HG02973 (cell line): ENCODE results near the gene C9orf50.

ENCODE experiments used
- ATAC-seq: cut with Tn5 transposase; IDR thresholded peaks from one replicate; pipeline ENCODE4 v1.9.1; 2021; ENCODE audit warnings: moderate library complexity; ENCODE audit not compliant: unreplicated experiment

The C9orf50 gene

DNA sequence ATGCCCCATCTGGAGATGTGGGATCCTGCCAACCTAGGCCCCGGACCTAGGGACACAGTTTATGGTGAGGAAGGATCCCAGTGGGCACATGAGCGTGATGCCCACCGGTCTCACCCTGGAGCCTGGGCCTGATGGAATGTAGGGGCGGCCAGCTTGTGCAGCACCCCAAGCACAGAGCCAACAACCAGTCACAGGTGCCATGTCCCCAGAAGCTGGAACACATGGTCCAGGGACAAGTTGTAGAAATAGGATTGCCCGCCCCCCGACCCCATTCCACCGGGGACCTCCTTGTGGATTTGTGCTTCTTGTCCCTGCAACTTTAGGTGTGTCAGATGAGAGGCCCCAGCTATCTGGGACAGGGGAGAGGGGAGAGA, 48.9 kb downstream of the C9orf50 start:
- no peak for ATAC-seq

DNA sequence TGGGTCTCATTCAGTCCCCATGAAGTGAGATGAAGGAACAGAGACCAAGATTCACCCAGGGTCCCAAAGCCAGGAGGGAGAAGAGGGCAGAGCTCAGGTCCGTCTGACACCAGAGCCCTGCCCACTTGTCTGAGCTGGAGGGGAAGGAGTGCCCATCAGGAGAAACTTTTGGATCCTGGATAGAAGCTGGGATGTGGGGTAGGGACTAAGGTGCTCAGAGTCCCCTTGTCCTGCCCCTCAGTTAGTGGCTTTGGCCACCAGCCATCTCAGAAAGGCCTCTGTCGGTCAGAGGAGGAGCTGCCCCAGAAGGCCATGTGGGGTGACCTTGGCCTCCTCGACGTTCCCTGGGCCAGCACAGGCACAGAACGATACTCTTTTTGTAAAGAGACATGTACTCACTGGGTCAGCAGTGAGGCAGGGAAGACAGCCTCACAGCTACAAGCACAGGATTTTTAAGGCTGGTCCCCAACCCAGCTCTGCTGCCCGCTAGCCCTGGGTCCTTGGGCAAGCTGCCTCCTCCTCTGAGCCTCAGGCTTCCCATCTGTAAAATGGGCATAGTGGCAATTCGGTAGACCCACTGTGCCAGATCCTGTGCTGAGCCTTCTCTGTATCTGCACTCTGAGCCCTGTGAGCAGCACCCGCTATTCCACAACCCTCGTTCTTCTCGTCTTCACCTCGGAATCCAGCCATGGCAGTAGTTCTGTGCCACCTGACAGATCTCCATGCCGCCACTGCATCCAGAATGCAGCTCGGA, 49.4 kb downstream of the C9orf50 start:
- no peak for ATAC-seq

DNA sequence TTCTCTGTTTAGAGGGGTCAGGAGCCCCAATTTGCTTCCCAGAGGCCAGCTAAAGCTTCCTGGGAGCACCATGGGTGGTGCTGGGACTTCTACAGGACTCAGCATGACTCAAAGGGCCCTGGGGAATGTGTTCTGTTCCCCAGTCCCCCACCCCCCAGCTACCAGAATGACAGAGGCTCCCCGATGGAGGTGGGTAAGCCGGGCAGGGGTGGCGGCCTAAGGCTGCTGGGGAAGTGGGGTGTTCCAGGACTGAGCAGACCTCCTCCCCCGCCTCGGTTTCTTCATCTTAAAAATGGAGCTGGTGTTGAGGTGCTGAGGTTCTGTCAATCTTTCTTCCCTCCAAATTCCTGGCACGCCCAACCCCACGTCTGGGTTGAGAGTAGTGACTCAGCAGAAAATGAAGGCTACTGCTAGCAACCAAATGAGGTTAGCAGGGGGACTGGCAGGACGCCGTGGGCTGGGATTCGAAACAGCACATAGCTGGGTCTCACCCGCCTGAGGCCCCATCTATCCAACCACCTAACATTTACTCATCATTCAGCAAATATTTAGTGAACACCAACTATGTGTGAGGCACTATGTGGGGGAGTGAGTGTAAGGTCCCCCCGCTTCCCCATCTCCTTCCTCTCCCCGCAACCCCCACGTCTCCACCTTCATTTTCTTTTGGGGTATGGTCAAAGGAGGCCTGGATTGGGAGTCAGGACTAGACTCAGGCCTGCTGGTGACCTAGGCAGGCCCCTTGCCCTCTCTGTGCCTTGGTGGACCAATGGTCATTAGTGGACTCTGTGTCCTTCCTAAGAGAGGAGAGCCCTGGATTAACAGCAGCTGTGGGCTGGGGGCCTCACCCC, 50.2 kb downstream of the C9orf50 start:
- no peak for ATAC-seq

DNA sequence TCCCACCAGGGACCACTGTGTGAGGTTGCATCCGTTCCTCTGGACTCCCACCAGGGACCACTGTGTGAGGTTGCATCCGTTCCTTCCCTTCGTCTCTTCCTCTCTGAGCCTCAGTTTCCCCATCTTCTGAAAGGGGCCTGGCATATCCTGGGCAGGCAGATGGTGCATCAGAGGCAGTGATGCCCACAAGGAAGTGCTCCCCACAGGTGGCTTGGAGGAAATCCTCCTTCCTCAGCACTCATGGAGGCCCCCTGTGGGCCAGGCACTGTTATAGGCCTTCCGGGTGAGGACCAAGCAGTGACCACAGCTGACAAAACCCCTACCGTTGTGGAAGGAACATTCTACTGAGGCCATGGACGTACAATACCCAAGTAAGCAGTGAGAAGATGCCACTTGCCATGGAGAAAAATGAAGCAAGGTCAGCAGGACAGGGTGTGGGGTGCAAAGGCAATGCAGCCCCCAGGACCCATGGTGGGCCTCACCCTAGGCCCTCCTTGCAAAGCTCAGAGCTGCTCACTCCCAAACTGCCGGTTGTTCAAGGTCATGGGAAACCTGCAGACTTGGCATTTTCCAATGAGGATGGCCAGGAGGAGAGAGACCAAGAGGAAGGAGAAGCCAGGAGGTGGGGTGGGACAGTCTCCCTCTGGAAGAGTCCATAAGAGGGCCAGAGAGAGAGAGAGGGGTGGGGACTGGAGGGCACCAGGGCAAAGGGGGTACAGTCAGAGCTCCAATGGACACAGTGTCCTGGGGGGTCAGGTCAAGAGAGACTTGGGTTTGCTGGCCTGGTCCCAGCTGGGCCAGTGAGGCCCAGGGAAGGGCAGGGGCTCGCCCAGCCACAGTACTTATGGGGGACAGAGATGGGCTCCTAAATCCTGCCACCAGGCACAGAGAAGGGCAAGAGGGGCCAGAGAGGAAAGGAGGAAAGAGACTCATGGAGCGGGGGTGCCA, 51.1 kb downstream of the C9orf50 start:
- no peak for ATAC-seq

DNA sequence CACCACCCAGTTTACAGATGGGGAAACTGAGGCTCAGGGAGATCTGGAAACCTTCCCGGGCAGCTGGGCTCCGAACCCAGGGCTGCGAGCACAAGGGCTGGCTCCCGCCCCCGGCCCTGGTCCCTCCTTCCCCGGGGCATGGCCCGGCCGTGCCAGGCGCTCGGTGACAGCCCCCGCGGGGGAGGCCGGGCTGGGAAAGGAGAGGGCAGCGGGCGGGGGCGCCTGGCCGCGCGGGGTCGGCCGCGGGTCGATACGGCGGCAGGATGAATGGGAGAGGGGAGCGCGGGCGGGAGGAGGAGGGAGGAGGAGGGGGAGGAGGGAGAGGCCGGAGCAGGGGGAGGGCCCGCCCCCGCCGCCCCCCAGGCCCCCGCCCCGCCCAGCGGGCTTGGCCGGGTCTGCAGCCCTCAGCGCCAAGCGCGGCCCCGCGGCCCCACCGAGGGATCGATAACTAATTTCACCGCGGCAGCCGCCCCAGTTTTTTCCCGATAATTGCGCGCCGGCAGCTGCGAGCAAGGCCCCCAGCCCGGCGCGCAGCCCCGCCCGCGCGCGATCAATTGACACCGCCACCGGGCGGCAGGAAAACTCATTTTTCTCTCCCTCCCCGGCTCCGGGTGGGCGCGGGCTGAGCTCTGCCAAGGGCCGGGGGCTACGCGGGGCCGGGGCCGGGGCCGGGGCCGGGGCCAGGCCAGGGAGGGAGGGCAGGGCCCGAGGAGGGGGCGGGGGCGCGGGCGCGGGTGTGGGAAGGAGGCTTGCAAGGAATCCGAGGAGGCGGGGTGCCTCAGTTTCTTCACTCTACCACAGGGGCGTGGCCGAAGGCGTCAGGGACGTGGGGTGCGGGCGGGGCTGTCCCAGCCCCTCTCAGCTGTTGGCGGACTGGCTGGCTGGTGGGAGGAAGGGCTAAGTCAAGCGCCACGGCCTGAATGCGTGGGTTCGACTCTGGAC, 52.1 kb downstream of the C9orf50 start:
- ATAC-seq = no peak

GRCh38 chr9:129567842-129568559, 52.9 kb downstream of the C9orf50 start:
- ATAC-seq = no peak

DNA sequence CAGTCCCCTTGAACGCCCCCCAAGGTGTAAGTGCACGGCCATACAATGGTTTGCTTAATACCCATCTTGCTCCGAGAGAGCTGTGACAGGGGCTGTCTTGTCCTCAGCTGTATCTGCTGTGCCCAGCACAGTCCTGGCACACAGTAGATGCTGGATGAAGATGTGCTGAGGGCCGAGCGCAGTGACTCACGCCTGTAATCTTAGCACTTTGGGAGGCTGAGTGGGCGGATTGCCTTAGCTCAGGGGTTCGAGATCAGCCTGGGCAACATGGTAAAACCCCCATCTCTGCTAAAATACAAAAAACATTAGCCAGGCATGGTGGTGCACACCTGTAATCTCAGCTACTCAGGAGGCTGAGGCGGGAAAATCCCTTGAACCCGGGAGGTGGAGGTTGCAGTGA, 53.6 kb downstream of the C9orf50 start:
- no peak for ATAC-seq

DNA sequence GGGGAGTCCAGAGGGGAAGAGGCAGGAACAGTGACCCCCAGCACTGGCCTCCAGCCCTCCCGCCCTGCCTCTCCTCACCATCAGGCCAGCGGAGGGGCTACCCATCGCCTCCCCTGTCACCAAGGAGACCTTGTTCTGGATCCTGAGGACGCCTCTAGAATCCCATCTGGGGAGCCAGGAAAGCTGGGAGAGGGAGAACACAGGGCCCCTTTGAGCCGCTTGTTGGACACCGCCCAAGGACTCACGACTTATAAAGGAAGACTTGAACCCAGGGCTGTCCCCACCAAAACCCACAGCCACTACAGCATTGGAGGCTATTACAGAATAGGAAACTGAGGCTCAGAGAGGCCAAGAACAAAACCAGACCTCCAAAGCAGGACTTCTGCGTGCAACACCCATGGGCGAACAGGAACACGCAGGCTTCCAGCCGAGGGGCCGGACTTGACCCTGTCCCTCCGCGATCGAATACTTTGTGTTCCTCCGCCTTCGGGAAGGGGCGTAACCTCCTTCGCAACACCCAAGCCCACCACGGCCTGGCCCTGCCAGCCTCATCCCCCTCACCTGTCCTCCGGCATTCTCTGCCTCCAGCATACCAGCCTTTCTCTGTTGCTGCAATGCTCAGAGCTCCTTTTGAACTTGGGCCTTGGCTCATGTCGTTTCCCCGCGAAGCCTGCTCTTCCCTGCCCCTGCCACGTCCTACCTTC, 54.2 kb downstream of the C9orf50 start:
- ATAC-seq = no peak

DNA sequence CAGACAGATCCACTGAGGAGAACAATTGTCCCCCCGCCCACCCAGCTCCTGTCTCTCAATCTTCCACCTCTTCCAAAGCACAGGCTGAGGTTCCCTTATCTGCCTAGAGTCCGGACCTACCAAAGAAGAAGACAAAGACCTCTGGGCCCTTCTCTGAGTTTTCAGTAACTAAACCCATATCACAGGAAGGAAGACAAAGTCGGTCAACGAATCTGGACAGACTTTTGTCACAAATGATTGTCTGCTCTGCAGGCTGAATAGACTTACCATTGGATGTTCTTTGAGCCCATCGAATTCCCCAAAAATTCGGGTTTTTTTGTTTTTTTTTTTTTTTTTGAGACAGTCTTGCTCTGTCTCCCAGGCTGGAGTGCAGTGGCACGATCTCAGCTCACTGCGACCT, 58.0 kb downstream of the C9orf50 start:
- no peak for ATAC-seq

GRCh38 chr9:129562514-129562913, 58.4 kb downstream of the C9orf50 start:
- ATAC-seq = no peak
